B cell (primary cell): ENCODE data around the gene ATP2A1. TPM values are rescaled to one million over a fixed set of nuclear protein-coding genes. Genes with fewer than 3 reads are reported as not detected.
A peak's percentile ranks its signal among the peaks of the same experiment; 100 is the strongest.

Experiments
- ATAC-seq: fragments of 200-7000 bp; cut with Tn5 transposase; one replicate; pipeline ENCODE4 v1.10.0; 2021; ENCODE audit warnings: low read depth, mild to moderate bottlenecking, moderate number of reproducible peaks, moderate library complexity
- CTCF ChIA-PET: fragments of 350-600 bp; sonication (Branson Sonifier 250); formaldehyde crosslinking; loops from one replicate; lab custom pipeline; 2021; ENCODE audit warnings: antibody characterized with exemption, inconsistent platforms; lab: Charles Lee
- POLR2A ChIA-PET: fragments of 350-600 bp; sonication (Branson Sonifier 250); formaldehyde crosslinking; loops from one replicate; lab custom pipeline; 2021; ENCODE audit warnings: antibody characterized with exemption; lab: Charles Lee
- DNase-seq: peaks from one replicate; pipeline ENCODE4 v3.0.0; 2013
- H2AFZ ChIP-seq: 2 replicates; pipeline ENCODE4 v1.6.1; 2012; ENCODE audit warnings: mild to moderate bottlenecking, low read depth, low read length; ENCODE audit not compliant: insufficient read depth, poor library complexity, severe bottlenecking
- H3K27ac ChIP-seq, 2 donors: 1 replicate in 1 of 2; 2 replicates in 1 of 2; pipeline ENCODE4 v1.5.1; 2012 to 2013; ENCODE audit warnings: low read length in 2 of 2, mild to moderate bottlenecking in 2 of 2, moderate library complexity in 1 of 2
- H3K27me3 ChIP-seq, 4 experiments: fragments of 200-600 bp in 1 of 4; sonication (generic) in 1 of 4; replicated peaks in 1 of 4; 1 replicate in 2 of 4; 2 replicates in 2 of 4; pipeline versions ENCODE4 v1.6.1 to v1.7.0; 2013 to 2016; ENCODE audit warnings: low read length in 3 of 4, mild to moderate bottlenecking in 2 of 4, mixed read lengths in 1 of 4, moderate library complexity in 1 of 4; ENCODE audit not compliant: insufficient read depth in 4 of 4, control insufficient read depth in 3 of 4; ENCODE audit errors: control extremely low read depth in 1 of 4
- H3K36me3 ChIP-seq, 2 experiments: replicated peaks in 1 of 2; 1 replicate in 1 of 2; 2 replicates in 1 of 2; pipeline versions ENCODE4 v1.6.1 to v1.7.1; 2013; ENCODE audit warnings: low read length in 1 of 2; ENCODE audit not compliant: insufficient read depth in 2 of 2, control insufficient read depth in 1 of 2; ENCODE audit errors: control extremely low read depth in 1 of 2, extremely low read depth in 1 of 2
- H3K4me1 ChIP-seq, 2 donors: fragments of 200-600 bp in 1 of 2; sonication (generic) in 1 of 2; 1 replicate in 1 of 2; 2 replicates in 1 of 2; pipeline versions ENCODE4 v1.5.1 to v1.6.1; 2013 to 2017; ENCODE audit warnings: low read length in 2 of 2; ENCODE audit not compliant: control insufficient read depth in 2 of 2, insufficient read depth in 2 of 2
- H3K4me2 ChIP-seq: replicated peaks from 2 replicates; pipeline ENCODE3; 2012; ENCODE audit warnings: mild to moderate bottlenecking, low read depth, low read length; ENCODE audit not compliant: poor library complexity, severe bottlenecking
- H3K4me3 ChIP-seq, 5 experiments: fragments of 200-600 bp in 1 of 5; sonication (generic) in 1 of 5; 1 replicate in 3 of 5; 2 replicates in 2 of 5; pipeline versions ENCODE4 v1.5.1 to v1.7.0; 2011 to 2016; ENCODE audit warnings: low read length in 4 of 5, mild to moderate bottlenecking in 4 of 5, low read depth in 2 of 5, control low read depth in 1 of 5, moderate library complexity in 1 of 5; ENCODE audit not compliant: insufficient read depth in 1 of 5; ENCODE audit errors: control extremely low read depth in 1 of 5, extremely low read depth in 1 of 5
- H3K79me2 ChIP-seq: fragments of 200-600 bp; sonication (generic); one replicate; pipeline ENCODE4 v1.6.0; 2016; ENCODE audit warnings: low read length; ENCODE audit not compliant: control insufficient read depth, insufficient read depth
- H3K9ac ChIP-seq: fragments of 200-600 bp; sonication (generic); 2 replicates; pipeline ENCODE4 v1.6.1; 2017; ENCODE audit warnings: mild to moderate bottlenecking, low read length, moderate library complexity
- H3K9me3 ChIP-seq, 3 donors: one replicate each; pipeline versions ENCODE4 v1.6.1 to v1.7.1; 2013; ENCODE audit warnings: low read length in 2 of 3; ENCODE audit not compliant: control insufficient read depth in 2 of 3, insufficient read depth in 1 of 3; ENCODE audit errors: control extremely low read depth in 1 of 3
- H4K20me1 ChIP-seq: 2 replicates; pipeline ENCODE4 v1.6.0; 2012; ENCODE audit warnings: mild to moderate bottlenecking, low read length; ENCODE audit not compliant: insufficient read depth, control insufficient read depth, poor library complexity, severe bottlenecking
- H3K27ac Mint-ChIP-seq: one replicate; pipeline ENCODE4 v1.8.0; 2021; ENCODE audit warnings: mixed read lengths
- H3K27me3 Mint-ChIP-seq: one replicate; pipeline ENCODE4 v1.8.0; 2021; ENCODE audit warnings: mixed read lengths
- H3K4me1 Mint-ChIP-seq: one replicate; pipeline ENCODE4 v1.8.0; 2021; ENCODE audit warnings: mixed read lengths
- H3K4me3 Mint-ChIP-seq: one replicate; pipeline ENCODE4 v1.8.0; 2021; ENCODE audit warnings: mixed read lengths
- H3K9me3 Mint-ChIP-seq: one replicate; pipeline ENCODE4 v1.8.0; 2022; ENCODE audit warnings: mixed read lengths; ENCODE audit not compliant: insufficient read depth
- EZH2 ChIP-seq: IDR thresholded peaks from 2 replicates; pipeline ENCODE4 v1.6.1; 2012; ENCODE audit warnings: borderline replicate concordance, low read depth, mild to moderate bottlenecking, moderate library complexity, low read length; ENCODE audit not compliant: insufficient read depth, poor library complexity, severe bottlenecking
- WGBS: methylation state at CpG from one replicate; pipeline ENCODE4 v1.1.5; 2013; ENCODE audit warnings: missing lambda C conversion rate; ENCODE audit not compliant: insufficient coverage; 5-methylcytosine and 5-hydroxymethylcytosine counted together
- intact Hi-C: fragments of 100-400 bp; cut with micrococcal nuclease; formaldehyde crosslinking; loops from one replicate; pipeline ENCODE4 v1.10.0; 2022
- polyA plus RNA-seq: library from polyadenylated mRNA; depleted of rRNA; stranded (reverse); fragments of >200 nt; gene quantifications from 2 replicates; pipeline ENCODE4 v1.2.3, GENCODE V29; 2012
- total RNA-seq, 2 donors: library from RNA; stranded (reverse); fragments of 120-200 nt in 1 of 2; gene quantifications; 1 replicate in 1 of 2; 2 replicates in 1 of 2; pipeline versions ENCODE4 v1.2.3 to v1.2.4, GENCODE V29; 2013 to 2022
- TF ChIP-seq, protein P1 (sequence below): fragments of 200-600 bp; IDR thresholded peaks from one replicate; pipeline ENCODE4 v1.8.0; 2022; ENCODE audit warnings: antibody characterized with exemption, mild to moderate bottlenecking

Gene ATP2A1
- total and polyA plus RNA-seq, 2 donors (not counting 1 experiment from before 2014, with no cell fraction given), result 0.31 to 0.84 TPM

GRCh38 chr16:28935924-28936783, 57.9 kb downstream of the ATP2A1 start:
- H3K9me3 Mint-ChIP-seq, result no peaks in the 10 kb centered on the region
- DNase-seq (peak; percentile 90), ATAC-seq (peak; percentile 89)
- Histone ChIP-seq H3K4me1 (peaks cover 48 to 60% of the 10 kb centered on the region in 2 donors), H2AFZ (peak overlapping the region; percentile 40), H3K27me3 (no peaks in the 10 kb centered on the region), H3K79me2 (peaks cover 81% of the 10 kb centered on the region), H3K4me2 (peak overlapping the region; percentile 55), H3K9ac (no peak overlapping the region), H4K20me1 (peaks cover 29% of the 10 kb centered on the region), H3K4me3 (peak overlapping the region in 3 of 5 experiments; percentile 12 to 23 (median 12)), H3K36me3 (peaks cover 0 to 59% of the 10 kb centered on the region in 2 experiments), H3K9me3 (peaks cover 0 to 8% (median 0%) of the 10 kb centered on the region in 3 donors), H3K27ac (peak overlapping the region; percentile 68 to 75)
- H3K4me3 Mint-ChIP-seq, result peak overlapping the region; percentile 74
- TF ChIP-seq, protein P1, sequence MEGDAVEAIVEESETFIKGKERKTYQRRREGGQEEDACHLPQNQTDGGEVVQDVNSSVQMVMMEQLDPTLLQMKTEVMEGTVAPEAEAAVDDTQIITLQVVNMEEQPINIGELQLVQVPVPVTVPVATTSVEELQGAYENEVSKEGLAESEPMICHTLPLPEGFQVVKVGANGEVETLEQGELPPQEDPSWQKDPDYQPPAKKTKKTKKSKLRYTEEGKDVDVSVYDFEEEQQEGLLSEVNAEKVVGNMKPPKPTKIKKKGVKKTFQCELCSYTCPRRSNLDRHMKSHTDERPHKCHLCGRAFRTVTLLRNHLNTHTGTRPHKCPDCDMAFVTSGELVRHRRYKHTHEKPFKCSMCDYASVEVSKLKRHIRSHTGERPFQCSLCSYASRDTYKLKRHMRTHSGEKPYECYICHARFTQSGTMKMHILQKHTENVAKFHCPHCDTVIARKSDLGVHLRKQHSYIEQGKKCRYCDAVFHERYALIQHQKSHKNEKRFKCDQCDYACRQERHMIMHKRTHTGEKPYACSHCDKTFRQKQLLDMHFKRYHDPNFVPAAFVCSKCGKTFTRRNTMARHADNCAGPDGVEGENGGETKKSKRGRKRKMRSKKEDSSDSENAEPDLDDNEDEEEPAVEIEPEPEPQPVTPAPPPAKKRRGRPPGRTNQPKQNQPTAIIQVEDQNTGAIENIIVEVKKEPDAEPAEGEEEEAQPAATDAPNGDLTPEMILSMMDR, result no peak
- TF ChIP-seq EZH2, result no peak
- ChIA-PET POLR2A (interaction anchor here (0.8 to 3.8 kb wide), 4 partner anchors 8 to 114 kb away, joined by 3 to 26 read pairs (median 7); partner anchors contain the start of genes ATXN2L and RABEP2), CTCF (interaction anchor here (1.1 to 8.4 kb wide), 4 partner anchors 8 to 41 kb away, joined by 3 to 83 read pairs (median 10); partner anchors contain the start of gene RABEP2)
- H3K27me3 Mint-ChIP-seq, result no peaks in the 10 kb centered on the region
- intact Hi-C loops, result loop anchor here (2.0 kb wide), 1 partner anchor 13 kb away; no protein-coding TSS in a partner anchor
- WGBS, result 36% methylated on average over 33 of the region's 36 CpGs
- peaks cover 60% of the 10 kb centered on the region for H3K4me1 Mint-ChIP-seq
- H3K27ac Mint-ChIP-seq, result peak overlapping the region; percentile 82
